HL-60 (cell line): ENCODE results near the gene LMTK2.
A peak's percentile ranks its signal among the peaks of the same experiment; 100 is the strongest.

Source experiments
- CTCF ChIP-seq: IDR thresholded peaks from one replicate; pipeline ENCODE4 v1.5.1; 2011; ENCODE audit warnings: low read length, control low read depth, inconsistent platforms; ENCODE audit not compliant: insufficient read depth
- GABPA ChIP-seq: IDR thresholded peaks from 2 replicates; pipeline ENCODE4 v1.6.1; 2012; ENCODE audit warnings: low read depth
- POLR2AphosphoS5 ChIP-seq: IDR thresholded peaks from 2 replicates; pipeline ENCODE4 v1.6.1; 2012; ENCODE audit warnings: low read depth
- SPI1 ChIP-seq: IDR thresholded peaks from 2 replicates; pipeline ENCODE4 v1.6.1; 2012; ENCODE audit warnings: low read depth, mild to moderate bottlenecking, borderline replicate concordance
- TF ChIP-seq, protein P1 (sequence below): IDR thresholded peaks from 2 replicates; pipeline ENCODE4 v1.6.1; 2012; ENCODE audit warnings: low read depth; ENCODE audit not compliant: insufficient replicate concordance

- no peak for TF ChIP-seq CTCF
- TF ChIP-seq, protein P1, sequence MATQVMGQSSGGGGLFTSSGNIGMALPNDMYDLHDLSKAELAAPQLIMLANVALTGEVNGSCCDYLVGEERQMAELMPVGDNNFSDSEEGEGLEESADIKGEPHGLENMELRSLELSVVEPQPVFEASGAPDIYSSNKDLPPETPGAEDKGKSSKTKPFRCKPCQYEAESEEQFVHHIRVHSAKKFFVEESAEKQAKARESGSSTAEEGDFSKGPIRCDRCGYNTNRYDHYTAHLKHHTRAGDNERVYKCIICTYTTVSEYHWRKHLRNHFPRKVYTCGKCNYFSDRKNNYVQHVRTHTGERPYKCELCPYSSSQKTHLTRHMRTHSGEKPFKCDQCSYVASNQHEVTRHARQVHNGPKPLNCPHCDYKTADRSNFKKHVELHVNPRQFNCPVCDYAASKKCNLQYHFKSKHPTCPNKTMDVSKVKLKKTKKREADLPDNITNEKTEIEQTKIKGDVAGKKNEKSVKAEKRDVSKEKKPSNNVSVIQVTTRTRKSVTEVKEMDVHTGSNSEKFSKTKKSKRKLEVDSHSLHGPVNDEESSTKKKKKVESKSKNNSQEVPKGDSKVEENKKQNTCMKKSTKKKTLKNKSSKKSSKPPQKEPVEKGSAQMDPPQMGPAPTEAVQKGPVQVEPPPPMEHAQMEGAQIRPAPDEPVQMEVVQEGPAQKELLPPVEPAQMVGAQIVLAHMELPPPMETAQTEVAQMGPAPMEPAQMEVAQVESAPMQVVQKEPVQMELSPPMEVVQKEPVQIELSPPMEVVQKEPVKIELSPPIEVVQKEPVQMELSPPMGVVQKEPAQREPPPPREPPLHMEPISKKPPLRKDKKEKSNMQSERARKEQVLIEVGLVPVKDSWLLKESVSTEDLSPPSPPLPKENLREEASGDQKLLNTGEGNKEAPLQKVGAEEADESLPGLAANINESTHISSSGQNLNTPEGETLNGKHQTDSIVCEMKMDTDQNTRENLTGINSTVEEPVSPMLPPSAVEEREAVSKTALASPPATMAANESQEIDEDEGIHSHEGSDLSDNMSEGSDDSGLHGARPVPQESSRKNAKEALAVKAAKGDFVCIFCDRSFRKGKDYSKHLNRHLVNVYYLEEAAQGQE, result peak; percentile 8
- TF ChIP-seq POLR2AphosphoS5, result peak; percentile 47; the same call in 1 of the 2 replicates
- no peak for TF ChIP-seq GABPA
- no peak for TF ChIP-seq SPI1
These were observed 78.4 kb downstream of the LMTK2 start for GRCh38 chr7:98185101-98185500.
